AML-193 (cell line): ENCODE measurements around the gene MYCBP2.
A peak's percentile ranks its signal among the peaks of the same experiment; 100 is the strongest.
"Not testable (repeated sequence)": the region's sequence is repeated elsewhere in the genome, so short reads cannot be mapped to it uniquely, and the experiment has no call there.

Experiments used
- DNase-seq, 2 experiments: peaks; one replicate each; lab custom pipeline; 2025; lab: John Stamatoyannopoulos, UW

MYCBP2 gene, protein sequence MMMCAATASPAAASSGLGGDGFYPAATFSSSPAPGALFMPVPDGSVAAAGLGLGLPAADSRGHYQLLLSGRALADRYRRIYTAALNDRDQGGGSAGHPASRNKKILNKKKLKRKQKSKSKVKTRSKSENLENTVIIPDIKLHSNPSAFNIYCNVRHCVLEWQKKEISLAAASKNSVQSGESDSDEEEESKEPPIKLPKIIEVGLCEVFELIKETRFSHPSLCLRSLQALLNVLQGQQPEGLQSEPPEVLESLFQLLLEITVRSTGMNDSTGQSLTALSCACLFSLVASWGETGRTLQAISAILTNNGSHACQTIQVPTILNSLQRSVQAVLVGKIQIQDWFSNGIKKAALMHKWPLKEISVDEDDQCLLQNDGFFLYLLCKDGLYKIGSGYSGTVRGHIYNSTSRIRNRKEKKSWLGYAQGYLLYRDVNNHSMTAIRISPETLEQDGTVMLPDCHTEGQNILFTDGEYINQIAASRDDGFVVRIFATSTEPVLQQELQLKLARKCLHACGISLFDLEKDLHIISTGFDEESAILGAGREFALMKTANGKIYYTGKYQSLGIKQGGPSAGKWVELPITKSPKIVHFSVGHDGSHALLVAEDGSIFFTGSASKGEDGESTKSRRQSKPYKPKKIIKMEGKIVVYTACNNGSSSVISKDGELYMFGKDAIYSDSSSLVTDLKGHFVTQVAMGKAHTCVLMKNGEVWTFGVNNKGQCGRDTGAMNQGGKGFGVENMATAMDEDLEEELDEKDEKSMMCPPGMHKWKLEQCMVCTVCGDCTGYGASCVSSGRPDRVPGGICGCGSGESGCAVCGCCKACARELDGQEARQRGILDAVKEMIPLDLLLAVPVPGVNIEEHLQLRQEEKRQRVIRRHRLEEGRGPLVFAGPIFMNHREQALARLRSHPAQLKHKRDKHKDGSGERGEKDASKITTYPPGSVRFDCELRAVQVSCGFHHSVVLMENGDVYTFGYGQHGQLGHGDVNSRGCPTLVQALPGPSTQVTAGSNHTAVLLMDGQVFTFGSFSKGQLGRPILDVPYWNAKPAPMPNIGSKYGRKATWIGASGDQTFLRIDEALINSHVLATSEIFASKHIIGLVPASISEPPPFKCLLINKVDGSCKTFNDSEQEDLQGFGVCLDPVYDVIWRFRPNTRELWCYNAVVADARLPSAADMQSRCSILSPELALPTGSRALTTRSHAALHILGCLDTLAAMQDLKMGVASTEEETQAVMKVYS (N-terminal part only)

DNA sequence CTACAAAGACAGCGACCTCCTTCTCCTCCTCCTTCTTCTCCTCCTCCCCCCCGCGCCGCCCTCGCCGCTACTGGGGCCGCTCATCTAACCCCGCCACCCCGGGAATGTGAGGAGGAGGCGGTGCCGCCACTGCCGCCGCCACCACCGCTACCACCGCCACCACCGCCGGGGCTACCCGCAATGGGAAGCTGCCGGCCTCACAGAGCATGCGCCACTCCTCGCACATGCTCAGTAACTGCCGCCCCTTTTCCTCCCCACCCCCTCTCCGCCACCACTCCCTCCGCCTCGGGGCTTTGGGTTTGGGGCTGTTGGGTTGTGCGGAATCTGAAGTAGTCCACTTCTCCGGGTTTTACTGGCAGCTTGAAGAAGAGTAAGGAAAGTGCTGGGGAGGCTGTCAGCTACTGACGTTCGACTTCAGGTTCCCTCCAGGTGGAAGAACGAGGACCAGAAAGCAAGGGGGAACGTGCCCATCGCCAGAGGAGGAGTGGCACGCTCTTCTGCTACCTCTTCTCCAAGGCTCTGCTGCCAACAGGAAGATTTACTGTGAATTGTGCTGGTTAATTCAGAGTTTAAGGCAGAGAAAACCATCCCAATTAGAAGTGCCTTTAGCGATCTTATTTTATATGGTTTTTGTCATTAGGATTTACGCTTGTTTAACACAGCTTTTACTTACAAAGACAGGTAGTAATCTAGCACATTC is at the start of gene MYCBP2:
MYCBP2 (minus strand) TSS at position 190 of the 700 bp plus-strand sequence. CDS start 319 bp downstream, outside the sequence.
- DNase-seq, result peak; percentile 99

DNA sequence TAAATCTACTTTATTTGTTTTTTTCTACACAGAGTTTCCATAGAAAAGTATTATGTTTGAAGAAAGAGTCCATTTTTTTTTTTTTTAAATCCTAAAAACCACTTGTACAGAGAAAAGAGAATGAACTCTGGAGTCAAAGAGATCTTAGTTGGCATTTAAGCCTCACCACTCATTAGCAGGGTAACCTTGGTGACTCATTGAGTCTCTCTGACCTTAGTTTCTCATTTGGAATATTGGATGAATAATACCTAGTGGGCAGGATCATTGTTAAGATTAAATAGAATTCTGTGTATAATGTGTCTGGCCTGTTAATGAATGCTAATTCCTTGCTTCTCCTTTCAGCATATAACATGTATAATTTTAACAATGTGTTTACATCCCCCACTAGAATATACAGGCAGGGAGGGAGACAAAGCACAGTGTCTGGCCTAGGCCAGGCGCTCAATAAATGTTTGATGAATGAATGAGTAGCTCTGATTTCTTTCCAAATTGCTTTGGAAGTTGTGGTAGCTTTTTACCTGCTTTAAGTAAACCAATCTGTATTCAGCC is 48.7 kb upstream of the MYCBP2 start:
- no peak for DNase-seq

DNA sequence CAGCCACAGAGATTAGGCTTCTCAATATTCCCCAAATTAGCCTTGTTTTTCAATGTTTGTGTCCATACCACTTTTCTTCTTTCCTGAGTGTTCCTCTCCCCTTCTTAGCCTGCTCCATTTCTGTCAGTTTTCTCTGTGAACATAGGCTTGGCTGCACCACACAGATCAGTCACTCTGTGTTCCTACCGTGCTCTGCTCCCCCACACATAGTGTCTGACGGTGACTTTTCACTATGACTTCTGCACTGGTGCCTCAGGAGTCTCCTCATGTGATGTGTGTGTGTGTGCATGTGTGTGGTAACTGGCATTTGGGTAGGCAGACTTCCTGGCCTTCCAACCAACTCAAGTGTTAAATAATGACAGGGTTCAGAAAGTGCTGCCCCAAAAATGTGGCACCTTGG is 47.9 kb upstream of the MYCBP2 start:
- no peak for DNase-seq

DNA sequence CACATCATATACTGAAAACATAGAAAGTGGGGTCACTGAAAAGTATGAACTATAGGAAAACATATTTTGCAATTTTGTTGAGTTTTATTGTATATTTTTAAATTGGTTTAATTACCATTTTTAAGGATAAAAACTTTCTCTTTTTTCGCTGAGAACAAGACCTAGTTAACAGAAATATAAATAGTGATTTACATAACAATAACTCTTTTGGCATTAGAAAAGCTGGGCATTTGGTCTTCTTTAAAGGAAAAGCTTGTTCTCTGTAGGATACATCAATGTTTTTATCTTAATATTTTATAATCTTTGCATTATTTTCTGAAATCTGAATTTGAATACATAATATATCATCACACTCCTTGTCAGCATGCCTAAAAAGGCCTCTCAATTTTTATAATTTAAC is 47.4 kb upstream of the MYCBP2 start:
- no peak for DNase-seq

DNA sequence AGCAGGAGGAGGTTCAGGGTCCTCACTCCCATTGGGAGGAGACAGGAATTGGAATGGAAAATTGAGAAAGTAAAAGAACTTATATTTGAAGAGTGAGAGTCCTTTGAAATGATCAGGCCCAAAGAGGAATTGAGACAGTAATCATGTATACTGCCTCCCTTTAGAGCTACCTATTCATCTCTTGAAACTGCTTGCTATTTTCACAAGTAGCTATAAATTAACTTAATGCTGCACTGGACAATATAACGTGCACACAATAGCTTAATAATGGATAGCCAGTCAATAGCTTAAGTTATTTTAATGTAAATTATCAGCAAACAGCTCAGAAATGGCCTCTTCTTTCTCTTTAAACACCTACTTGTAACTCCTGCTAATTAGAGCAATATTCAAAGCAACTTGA is 46.6 kb upstream of the MYCBP2 start:
- no peak for DNase-seq

DNA sequence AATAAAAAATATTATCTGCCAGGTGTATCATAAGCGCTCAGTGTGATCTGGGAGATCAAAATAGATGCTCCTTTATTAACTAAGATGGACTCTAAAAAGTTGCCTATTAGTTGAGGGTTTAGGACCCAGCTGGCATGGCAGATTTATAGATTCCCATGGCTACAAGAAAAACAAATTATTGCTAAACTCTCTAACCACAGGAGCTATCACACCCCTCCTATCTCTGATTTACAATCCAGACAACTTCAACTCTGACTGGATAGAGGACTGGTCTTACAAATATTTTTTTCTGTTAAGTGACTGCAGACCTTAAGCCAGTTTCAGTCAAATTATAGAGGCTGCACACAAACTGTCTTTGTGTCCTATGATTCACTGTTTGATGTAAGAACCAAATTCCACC is 45.4 kb upstream of the MYCBP2 start:
- no peak for DNase-seq

DNA sequence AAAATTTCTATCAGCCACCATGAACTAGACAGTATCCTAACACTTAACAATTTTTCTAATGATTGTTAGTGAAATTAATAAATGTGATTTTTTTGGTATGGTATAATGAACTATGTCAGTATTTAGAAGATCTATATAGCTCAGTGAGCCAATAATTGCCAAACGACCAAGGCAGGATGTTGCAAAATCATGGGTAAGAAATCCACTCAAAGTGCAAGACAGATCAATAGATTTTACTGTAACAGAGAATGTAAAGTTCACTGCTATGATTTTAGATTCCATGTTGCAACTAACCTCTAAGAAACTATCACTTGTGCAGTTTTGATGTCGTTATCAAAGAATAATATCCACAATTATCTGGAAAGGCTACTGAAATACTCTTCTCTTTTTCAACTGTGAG is 44.0 kb upstream of the MYCBP2 start:
- no peak for DNase-seq

DNA sequence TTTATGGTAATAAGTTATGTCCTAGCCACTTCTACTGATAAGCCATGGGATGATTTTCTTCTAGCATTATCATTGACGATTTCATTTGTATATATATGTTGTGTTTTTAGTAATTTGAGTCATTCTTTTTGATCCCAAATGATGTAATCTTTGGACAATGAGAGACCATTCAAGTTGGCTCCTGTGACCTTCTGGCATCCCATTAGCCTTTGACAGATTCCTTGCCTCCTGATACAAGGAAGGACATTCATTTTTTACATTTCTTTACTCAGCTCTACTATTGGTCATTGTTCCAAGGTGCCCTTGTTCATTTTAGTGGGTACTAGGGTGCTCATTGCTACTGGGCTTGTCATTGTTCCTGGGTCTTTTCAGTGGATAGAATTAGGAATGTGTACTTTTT is 35.3 kb upstream of the MYCBP2 start:
- DNase-seq, result no peak

DNA sequence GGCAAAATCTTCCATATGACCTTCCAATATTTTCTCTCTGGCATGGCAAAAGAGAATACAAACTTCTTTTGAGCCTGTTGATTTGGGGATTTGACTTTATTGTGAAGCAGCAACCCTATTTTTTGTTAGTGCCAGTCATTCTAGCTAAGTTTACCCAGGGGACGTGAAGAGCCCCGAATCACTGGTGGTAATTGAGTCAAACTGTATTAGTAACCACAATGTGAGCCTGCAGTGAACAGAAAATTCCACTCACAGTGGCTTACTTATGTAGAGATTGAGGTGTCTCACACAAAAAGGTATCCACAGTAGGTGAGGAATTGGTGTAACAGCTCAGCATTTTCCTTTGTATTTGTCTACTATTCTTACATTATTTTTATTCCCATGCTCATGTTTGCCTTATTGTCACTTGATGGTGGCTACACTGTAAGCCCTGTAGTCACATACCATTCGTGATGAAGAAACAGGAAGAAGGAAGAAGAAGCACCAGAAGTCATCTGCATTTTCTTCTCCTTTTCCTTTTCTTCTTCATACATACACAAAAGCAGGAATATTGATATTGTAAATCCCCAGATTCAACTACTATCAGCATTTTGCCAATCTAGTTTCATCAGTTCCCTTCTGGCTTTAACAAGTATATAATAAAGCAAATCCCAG is 33.3 kb upstream of the MYCBP2 start:
- DNase-seq, result peak; percentile 38 to 52

DNA sequence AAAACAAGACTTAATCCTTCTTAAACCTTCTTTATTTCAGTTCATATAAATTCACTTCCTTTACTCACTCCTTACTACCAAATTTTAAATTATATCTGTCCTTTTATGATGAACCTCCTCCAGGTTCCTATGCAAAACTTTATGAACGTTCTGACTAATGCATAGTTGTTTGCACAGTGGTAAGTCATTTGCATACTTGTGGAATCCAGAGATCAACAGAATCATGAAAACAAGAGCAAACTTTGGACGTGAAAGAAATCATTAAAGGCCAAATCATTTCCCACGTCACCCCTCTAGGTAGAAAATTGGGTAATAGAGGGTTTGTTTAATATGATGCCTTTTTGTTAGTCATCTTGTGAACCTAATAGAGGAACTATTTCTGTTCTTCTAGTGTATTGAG is 32.3 kb upstream of the MYCBP2 start:
- DNase-seq, result no peak

DNA sequence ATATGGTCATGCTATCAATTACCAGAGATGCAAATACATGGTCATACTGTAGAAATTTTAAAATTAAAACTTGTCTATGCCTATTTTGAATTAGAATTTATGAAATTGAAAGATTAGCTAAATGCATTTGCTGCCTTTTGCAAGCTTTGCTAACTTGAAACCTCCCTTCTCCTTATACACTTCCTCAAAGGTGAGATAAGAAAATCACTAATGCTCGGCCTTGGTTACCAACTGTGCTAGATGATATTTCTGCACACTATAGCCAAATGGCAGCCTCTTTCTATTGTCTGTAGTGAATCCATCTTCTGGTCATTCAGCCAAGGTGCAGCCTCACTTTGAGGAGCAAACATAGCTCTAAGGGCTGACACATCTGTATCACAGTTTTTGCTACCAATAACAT is 31.1 kb upstream of the MYCBP2 start:
- no peak for DNase-seq

DNA sequence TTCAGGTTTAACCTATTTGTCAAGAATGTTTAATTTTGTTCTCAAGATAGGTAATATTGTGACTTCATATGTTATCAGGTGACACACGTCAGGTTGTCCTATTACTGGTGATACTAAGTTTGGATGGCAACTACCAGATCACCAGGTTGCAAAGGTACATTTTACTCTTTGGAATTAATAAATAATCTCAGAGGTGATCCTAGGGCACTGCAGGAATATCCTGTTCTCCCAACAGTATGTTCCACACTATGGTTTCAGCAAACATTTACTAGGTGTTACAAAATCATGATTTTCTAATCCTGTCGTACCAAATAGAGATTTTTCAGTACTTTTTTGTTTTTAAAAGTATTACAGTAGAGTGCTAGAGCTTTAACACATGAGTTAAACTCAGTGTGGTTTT is 29.3 kb upstream of the MYCBP2 start:
- no peak for DNase-seq

DNA sequence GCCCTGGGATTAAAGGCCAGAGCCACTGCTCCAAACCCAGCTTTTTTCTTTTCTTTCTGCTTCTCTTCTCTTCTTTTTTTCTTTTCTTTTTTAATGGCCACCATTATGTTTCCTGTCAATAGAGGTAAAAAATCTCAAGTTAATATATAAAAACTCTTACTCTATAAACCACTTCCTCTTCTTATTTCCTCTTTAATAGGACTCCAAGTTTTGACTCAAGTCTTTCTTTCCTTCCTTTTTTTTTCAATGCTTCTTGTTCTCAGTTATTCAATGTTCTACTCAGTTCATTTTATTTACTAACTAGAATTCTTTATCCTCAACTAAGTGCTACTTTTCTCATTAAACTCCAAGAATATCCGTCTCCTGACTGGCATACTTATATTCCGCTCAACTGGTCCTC is 27.1 kb upstream of the MYCBP2 start:
- DNase-seq, result peak; percentile 98 to 99

DNA sequence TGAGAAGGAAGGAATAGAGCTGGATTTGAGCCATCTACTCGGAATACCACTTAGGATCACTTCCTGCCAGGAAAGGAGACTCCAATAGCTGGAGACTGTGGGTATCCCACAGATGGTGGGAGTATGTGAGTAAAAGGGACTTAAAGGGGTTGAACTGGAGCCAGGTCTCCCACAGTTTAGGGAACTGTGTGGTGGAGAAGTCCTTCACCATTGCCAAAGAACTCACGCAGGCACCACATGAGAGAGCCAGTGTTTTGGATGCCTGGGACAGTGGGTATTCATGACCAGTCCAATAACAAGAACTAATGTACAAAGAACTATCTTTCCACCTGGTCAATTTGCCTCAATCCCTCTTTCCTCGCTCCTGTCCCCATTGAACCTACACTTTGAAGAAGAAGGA is 24.4 kb upstream of the MYCBP2 start:
- peak; percentile 20 to 33 for DNase-seq

DNA sequence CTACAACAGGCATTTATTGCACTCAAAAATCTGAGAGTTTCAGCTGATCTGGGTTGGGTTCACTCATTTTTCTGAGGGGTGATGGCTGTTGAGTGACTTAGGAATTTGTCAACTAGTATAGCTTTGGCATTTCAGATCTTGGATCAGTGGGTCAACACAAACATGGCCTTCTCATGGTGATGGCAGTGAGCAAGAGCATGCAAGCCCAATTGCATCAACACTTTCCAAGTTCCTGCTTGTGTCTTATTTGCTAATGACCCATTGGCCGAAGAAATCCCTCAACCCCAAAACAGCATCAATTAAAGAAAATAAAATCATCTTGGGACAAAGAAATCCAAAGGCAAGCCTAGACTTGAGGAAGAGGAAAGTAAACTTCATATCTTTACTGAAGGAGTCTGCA is 23.9 kb upstream of the MYCBP2 start:
- DNase-seq, result no peak

DNA sequence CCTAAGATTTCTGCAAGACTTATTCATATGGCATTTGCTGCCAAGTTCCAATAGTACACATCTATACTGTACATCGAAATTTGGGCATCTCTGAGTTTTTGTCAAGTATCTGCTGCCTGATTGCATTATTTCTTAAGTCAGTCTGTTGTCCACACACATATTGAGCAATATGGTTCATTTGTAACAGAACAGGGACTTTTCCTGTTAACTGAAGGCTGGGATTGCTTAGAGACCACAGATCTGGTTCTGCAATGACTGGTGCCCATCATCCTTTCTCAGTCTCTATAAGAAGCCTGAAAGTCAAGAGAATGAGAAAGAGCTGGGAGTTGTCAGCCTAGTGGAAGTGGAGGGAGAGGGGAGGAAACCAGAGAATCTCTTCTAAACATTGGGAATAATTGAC is 22.5 kb upstream of the MYCBP2 start:
- peak; percentile 96 to 98 for DNase-seq

DNA sequence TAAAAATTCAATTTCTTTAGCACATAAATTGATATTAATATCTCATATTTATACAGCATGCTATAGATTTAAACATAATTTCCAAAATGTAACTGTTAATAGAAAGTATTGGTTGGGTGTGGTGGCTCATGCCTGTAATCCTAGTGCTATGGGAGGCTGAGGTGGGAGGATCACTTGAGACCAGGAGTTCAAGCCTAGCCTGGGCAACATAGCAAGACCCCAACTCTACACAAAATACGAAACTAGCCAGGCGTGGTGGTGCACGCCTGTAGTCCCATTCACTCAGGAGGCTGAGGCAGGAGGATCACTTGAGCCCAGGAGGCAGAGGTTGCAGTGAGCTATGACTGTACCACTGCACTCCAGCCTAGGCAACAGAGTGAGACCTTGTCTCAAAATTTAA is 20.5 kb upstream of the MYCBP2 start:
- not testable (repeated sequence) for DNase-seq

DNA sequence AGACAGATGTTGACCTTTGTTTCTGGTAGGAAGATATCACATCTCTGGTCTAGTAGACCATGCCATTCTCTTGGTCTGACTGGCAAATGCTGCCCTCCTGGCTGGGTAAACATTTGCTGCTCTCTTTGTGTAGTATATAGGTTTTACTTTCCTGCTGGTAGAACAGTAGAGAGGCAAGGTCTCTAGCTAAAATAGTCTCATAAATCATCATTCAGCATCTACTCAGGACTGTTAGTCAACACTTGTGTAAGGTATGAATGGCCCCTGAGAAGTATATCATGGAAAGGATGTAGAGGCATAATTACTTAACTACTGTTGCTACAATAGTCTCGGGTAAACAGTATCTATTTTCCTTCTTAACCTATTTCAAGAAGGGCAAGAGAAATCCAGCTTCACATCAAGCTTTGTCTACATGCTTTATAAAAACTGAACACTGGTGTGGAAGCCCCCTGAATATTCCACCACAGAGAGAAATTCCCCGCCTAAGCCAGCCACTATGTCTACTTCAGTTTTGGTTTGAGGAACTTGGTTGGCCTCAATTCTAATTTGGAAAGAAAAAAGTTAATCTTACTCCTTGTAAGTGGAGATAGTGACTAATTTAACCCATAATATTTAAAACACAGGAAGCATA is 18.4 kb upstream of the MYCBP2 start:
- DNase-seq, result peak; percentile 44 to 51

DNA sequence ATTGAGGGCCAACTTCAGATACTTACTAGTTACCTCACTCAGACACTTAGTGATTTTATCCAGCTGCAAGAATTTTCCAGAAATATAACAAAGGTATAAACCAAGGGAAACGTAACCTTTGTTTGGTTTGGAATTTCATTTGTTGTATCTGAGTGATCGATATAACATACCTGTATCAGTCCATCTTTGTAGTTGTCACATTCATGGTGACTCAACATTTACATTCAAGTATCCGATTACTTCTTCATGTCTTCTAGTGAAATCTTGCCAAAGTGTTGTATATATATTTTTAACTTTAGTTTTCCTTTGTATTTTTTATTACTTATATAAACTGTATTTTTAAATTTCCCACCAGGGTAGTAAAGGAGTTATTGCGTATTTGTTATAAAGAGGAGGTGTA is 16.9 kb upstream of the MYCBP2 start:
- DNase-seq, result no peak

DNA sequence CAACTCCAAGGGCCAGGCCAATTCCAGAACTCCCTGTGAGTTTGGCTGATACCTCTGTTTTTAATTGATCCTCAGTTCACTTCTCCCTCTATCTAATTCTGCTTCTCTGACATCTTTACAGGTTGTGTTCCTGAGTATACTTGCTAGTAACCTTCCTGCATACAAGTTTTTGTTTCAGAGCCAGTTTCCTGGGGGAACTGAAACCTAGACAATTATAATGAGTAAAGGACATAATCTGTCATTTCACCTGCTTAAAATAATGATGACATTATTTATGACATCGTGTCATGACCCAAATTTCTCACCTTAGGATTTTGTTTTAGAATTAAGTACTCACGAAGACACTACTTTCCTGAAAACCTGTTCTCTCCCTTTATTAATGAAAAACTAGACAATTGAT is 12.5 kb upstream of the MYCBP2 start:
- no peak for DNase-seq
